Natural killer cell (primary cell): Measurements from ENCODE around the gene GGT5. TPM values are rescaled to one million over a fixed set of nuclear protein-coding genes. Genes with fewer than 3 reads are reported as not detected.
"Not testable (repeated sequence)": the region's sequence is repeated elsewhere in the genome, so short reads cannot be mapped to it uniquely, and the experiment has no call there.

ENCODE experiments used
- ATAC-seq, 3 donors: fragments of 150-1000 bp in 2 of 3; fragments of 200-7000 bp in 1 of 3; cut with Tn5 transposase; 1 replicate in 1 of 3; 2 replicates in 2 of 3; pipeline ENCODE4 v1.10.0; 2021; ENCODE audit warnings: mild to moderate bottlenecking in 2 of 3, moderate library complexity in 2 of 3
- DNase-seq, 2 donors: peaks; one replicate each; pipeline versions ENCODE4 v3.0.0 to v3.0.0-alpha.2; 2013 to 2021; ENCODE audit warnings: mixed read lengths in 1 of 2
- H3K27ac ChIP-seq: one replicate; pipeline ENCODE4 v1.5.1; 2013; ENCODE audit warnings: mild to moderate bottlenecking, low read length
- H3K27me3 ChIP-seq: one replicate; pipeline ENCODE4 v1.6.1; 2013; ENCODE audit warnings: low read length; ENCODE audit not compliant: control insufficient read depth, insufficient read depth
- H3K36me3 ChIP-seq: one replicate; pipeline ENCODE4 v1.6.1; 2013; ENCODE audit warnings: low read length; ENCODE audit not compliant: control insufficient read depth, insufficient read depth
- H3K4me1 ChIP-seq: one replicate; pipeline ENCODE4 v1.6.1; 2013; ENCODE audit warnings: low read length; ENCODE audit not compliant: control insufficient read depth, insufficient read depth
- H3K4me3 ChIP-seq: one replicate; pipeline ENCODE4 v1.5.1; 2013; ENCODE audit warnings: low read length
- H3K9me3 ChIP-seq: one replicate; pipeline ENCODE4 v1.6.1; 2013; ENCODE audit warnings: low read length; ENCODE audit not compliant: control insufficient read depth, insufficient read depth
- H3K27ac Mint-ChIP-seq, 2 donors: one replicate each; pipeline ENCODE4 v1.8.0; 2022; ENCODE audit warnings: mild to moderate bottlenecking in 2 of 2, mixed read lengths in 2 of 2, moderate library complexity in 1 of 2
- H3K27me3 Mint-ChIP-seq, 2 donors: one replicate each; pipeline ENCODE4 v1.8.0; 2022; ENCODE audit warnings: low read depth in 2 of 2, mixed read lengths in 2 of 2
- H3K36me3 Mint-ChIP-seq: one replicate; pipeline ENCODE4 v1.8.0; 2022; ENCODE audit warnings: mixed read lengths
- H3K4me1 Mint-ChIP-seq, 2 donors: one replicate each; pipeline ENCODE4 v1.8.0; 2022; ENCODE audit warnings: mixed read lengths in 2 of 2
- H3K4me3 Mint-ChIP-seq: one replicate; pipeline ENCODE4 v1.8.0; 2022; ENCODE audit warnings: mild to moderate bottlenecking, moderate library complexity, mixed read lengths
- H3K9me3 Mint-ChIP-seq, 2 donors: one replicate each; pipeline ENCODE4 v1.8.0; 2022; ENCODE audit warnings: mixed read lengths in 2 of 2
- CTCF ChIP-seq: fragments of 200-600 bp; IDR thresholded peaks from one replicate; pipeline ENCODE4 v1.8.0; 2022; ENCODE audit warnings: antibody characterized with exemption
- WGBS: methylation state at CpG from one replicate; pipeline ENCODE4 v1.1.7; 2013; ENCODE audit warnings: missing lambda C conversion rate; ENCODE audit not compliant: insufficient coverage; 5-methylcytosine and 5-hydroxymethylcytosine counted together
- intact Hi-C: fragments of 100-400 bp; cut with micrococcal nuclease; formaldehyde crosslinking; loops from one replicate; pipeline ENCODE4 v1.14.2; 2022
- total RNA-seq, 4 donors: library from RNA; stranded (reverse); fragments of 120-200 nt in 1 of 4; gene quantifications; one replicate each; pipeline versions ENCODE4 v1.2.3 to v1.2.4, GENCODE V29; 2013 to 2022

The GGT5 gene
- total RNA-seq, 3 donors from 2014 or later (not counting 1 experiment from before 2014, with no cell fraction given), result not detected

DNA sequence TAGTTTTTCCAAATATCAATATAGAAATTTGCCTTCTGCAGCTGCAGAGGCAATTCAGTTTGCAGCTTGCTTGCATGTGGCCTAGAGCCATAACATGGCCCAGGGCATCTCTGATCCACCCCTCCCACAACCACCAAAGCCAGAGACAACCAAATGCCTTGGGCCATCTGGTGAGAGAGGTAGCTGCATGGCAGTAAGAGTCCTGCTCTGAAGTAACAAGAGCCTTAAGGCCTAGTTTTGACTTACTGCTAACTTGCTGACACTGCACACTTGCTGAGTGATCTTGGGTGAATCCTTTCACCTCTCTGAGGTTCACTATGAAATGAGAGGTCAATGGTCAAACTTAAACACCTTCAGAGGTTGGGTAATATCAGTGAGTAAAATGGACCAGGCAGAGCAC, 20.9 kb upstream of the GGT5 start:
- H3K27me3 ChIP-seq, result no peaks in the 10 kb centered on the region
- Mint-ChIP-seq H3K9me3 (no peaks in the 10 kb centered on the region), H3K27me3 (no peaks in the 10 kb centered on the region), H3K4me3 (no peak overlapping the region), H3K27ac (no peak overlapping the region), H3K4me1 (peaks cover 0 to 5% of the 10 kb centered on the region in 2 donors), H3K36me3 (no peaks in the 10 kb centered on the region)
- H3K9me3 ChIP-seq, result no peaks in the 10 kb centered on the region
- no peak overlapping the region for H3K27ac ChIP-seq
- H3K4me3 ChIP-seq, result no peak overlapping the region
- no peak for DNase-seq
- H3K36me3 ChIP-seq, result no peaks in the 10 kb centered on the region
- intact Hi-C loops, result no loop called here
- H3K4me1 ChIP-seq, result peaks cover 3% of the 10 kb centered on the region
- TF ChIP-seq CTCF, result no peak
- no peak for ATAC-seq

- H3K27ac ChIP-seq, H3K36me3 ChIP-seq, H3K4me1 ChIP-seq, H3K27me3 Mint-ChIP-seq, H3K9me3 Mint-ChIP-seq, H3K4me3 Mint-ChIP-seq, H3K36me3 Mint-ChIP-seq, H3K4me1 Mint-ChIP-seq, ATAC-seq, H3K27me3 ChIP-seq, DNase-seq, H3K27ac Mint-ChIP-seq, H3K4me3 ChIP-seq, intact Hi-C loops, H3K9me3 ChIP-seq: not testable (repeated sequence)
- WGBS, result 100% methylated on average over 1 of the region's 9 CpGs
Observed at GRCh38 chr22:24264329-24264896, 19.5 kb upstream of the GGT5 start.

- H3K4me1 ChIP-seq, H3K27ac Mint-ChIP-seq, H3K27me3 Mint-ChIP-seq, H3K4me3 Mint-ChIP-seq, H3K27ac ChIP-seq, DNase-seq, H3K36me3 ChIP-seq, ATAC-seq, H3K36me3 Mint-ChIP-seq, H3K27me3 ChIP-seq, H3K4me3 ChIP-seq, H3K4me1 Mint-ChIP-seq, H3K9me3 Mint-ChIP-seq, H3K9me3 ChIP-seq, intact Hi-C loops: not testable (repeated sequence)
- 98% methylated on average over 12 of the region's 19 CpGs for WGBS
Observed at GRCh38 chr22:24263479-24263878, 18.6 kb upstream of the GGT5 start.

GRCh38 chr22:24262185-24262749, 17.4 kb upstream of the GGT5 start:
- H3K27me3 ChIP-seq, H3K4me1 ChIP-seq, H3K27me3 Mint-ChIP-seq, H3K27ac Mint-ChIP-seq, H3K4me3 ChIP-seq, ATAC-seq, H3K36me3 ChIP-seq, H3K4me3 Mint-ChIP-seq, H3K4me1 Mint-ChIP-seq, H3K27ac ChIP-seq, H3K9me3 Mint-ChIP-seq, DNase-seq, H3K36me3 Mint-ChIP-seq, H3K9me3 ChIP-seq, intact Hi-C loops: not testable (repeated sequence)
- 94% methylated on average over 18 of the region's 18 CpGs for WGBS

DNA sequence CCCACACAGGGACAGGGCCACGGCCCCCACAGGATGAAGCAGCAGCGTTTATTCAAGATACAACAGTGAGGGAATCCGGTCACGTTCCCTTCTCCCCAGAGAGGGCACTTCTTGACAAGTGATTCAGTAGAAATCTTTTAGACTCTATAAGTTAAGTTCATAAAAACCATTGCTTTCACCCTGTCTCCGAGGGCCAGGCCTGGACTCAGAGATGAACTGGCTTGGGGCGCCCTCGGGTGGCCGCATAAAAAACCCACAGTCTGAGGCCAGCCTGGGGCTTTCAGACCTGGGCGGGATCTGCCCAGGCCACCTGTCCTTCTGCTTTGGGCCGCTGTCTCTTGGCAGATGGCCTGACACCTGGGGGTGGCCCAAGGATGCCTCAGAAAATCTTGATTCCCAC, 14.6 kb upstream of the GGT5 start:
- H3K27me3 ChIP-seq, H3K27me3 Mint-ChIP-seq, H3K36me3 Mint-ChIP-seq, H3K4me1 Mint-ChIP-seq, intact Hi-C loops, H3K4me3 ChIP-seq, H3K27ac Mint-ChIP-seq, H3K4me1 ChIP-seq, H3K27ac ChIP-seq, H3K9me3 Mint-ChIP-seq, H3K36me3 ChIP-seq, H3K9me3 ChIP-seq, H3K4me3 Mint-ChIP-seq: not testable (repeated sequence)
- peak; percentile 56 to 75 for DNase-seq
- WGBS, result 10% methylated on average over 2 of the region's 10 CpGs
- peak in 1 of 3 donors; percentile 68 for ATAC-seq

GRCh38 chr22:24256736-24257135, 11.9 kb upstream of the GGT5 start:
- H3K27ac Mint-ChIP-seq, H3K36me3 Mint-ChIP-seq, H3K27me3 ChIP-seq, H3K9me3 ChIP-seq, H3K9me3 Mint-ChIP-seq, H3K4me1 ChIP-seq, H3K27me3 Mint-ChIP-seq, H3K4me3 ChIP-seq, H3K4me1 Mint-ChIP-seq, H3K36me3 ChIP-seq, intact Hi-C loops, DNase-seq, ATAC-seq, H3K4me3 Mint-ChIP-seq, H3K27ac ChIP-seq: not testable (repeated sequence)
- 93% methylated on average over 5 of the region's 7 CpGs for whole genome bisulfite sequencing

- WGBS, result 86% methylated on average over 7 of the region's 13 CpGs
- H3K27ac ChIP-seq, H3K27me3 ChIP-seq, H3K4me1 Mint-ChIP-seq, H3K4me1 ChIP-seq, ATAC-seq, H3K4me3 Mint-ChIP-seq, H3K36me3 Mint-ChIP-seq, H3K27me3 Mint-ChIP-seq, H3K4me3 ChIP-seq, intact Hi-C loops, H3K9me3 Mint-ChIP-seq, H3K9me3 ChIP-seq, H3K27ac Mint-ChIP-seq, H3K36me3 ChIP-seq, DNase-seq: not testable (repeated sequence)
Observed at GRCh38 chr22:24256136-24256535, 11.3 kb upstream of the GGT5 start.
